GM12891 (cell line): ENCODE data around the gene SDHAF1.
"Not testable (repeated sequence)": the region's sequence is repeated elsewhere in the genome, so short reads cannot be mapped to it uniquely, and the experiment has no call there.

Source experiments
- DNase-seq: peaks from one replicate; pipeline ENCODE4 v3.0.0; 2011; ENCODE audit warnings: low spot score; ENCODE audit not compliant: insufficient read length
- FAIRE-seq: peaks from 2 replicates; lab custom pipeline; 2011; peaks lifted over from hg19 to GRCh38; lab: Jason Lieb, UNC
- PAX5 ChIP-seq: IDR thresholded peaks from 2 replicates; pipeline ENCODE4 v1.6.1; 2011; ENCODE audit warnings: low read length, moderate library complexity, mild to moderate bottlenecking; ENCODE audit not compliant: insufficient read depth, severe bottlenecking
- POLR2A ChIP-seq: IDR thresholded peaks from 2 replicates; pipeline ENCODE4 v1.6.1; 2011; ENCODE audit warnings: low read depth, low read length, control low read depth
- POLR2AphosphoS5 ChIP-seq: IDR thresholded peaks from 2 replicates; pipeline ENCODE4 v1.6.1; 2011; ENCODE audit warnings: low read depth, low read length, control low read depth
- POU2F2 ChIP-seq: IDR thresholded peaks from 2 replicates; pipeline ENCODE4 v1.6.1; 2011; ENCODE audit warnings: low read depth, mild to moderate bottlenecking, control low read depth, low read length, moderate library complexity
- SPI1 ChIP-seq: IDR thresholded peaks from 2 replicates; pipeline ENCODE4 v1.6.1; 2011; ENCODE audit warnings: low read depth, low read length, control low read depth
- TAF1 ChIP-seq: IDR thresholded peaks from 2 replicates; pipeline ENCODE4 v1.6.1; 2011; ENCODE audit warnings: low read depth, low read length, control low read depth

Gene SDHAF1

DNA sequence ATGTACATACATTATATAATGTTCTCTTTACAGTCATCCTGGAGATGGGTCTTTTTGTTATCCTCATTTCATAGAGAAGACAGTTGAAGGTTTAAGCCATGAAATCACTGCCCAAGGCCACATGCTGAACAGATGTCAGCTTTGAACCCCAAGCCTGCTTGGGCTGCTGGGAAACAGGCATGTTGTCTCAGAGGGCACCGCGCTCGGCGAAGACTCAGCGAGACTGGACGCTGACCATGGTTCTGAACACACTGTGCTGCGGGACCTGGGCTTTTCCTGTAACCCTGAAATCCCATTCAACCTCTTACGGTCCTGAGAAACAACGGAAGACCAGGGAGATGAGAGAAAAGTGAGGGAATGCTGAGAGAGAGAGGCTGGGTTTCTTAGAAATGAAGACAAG lies 31.5 kb upstream of the SDHAF1 start:
- no peak for TF ChIP-seq SPI1
- no peak for TF ChIP-seq TAF1
- TF ChIP-seq POLR2AphosphoS5: no peak
- TF ChIP-seq POLR2A: no peak
- no peak for TF ChIP-seq POU2F2
- no peak for TF ChIP-seq PAX5
- FAIRE-seq: no peak
- DNase-seq: no peak

DNA sequence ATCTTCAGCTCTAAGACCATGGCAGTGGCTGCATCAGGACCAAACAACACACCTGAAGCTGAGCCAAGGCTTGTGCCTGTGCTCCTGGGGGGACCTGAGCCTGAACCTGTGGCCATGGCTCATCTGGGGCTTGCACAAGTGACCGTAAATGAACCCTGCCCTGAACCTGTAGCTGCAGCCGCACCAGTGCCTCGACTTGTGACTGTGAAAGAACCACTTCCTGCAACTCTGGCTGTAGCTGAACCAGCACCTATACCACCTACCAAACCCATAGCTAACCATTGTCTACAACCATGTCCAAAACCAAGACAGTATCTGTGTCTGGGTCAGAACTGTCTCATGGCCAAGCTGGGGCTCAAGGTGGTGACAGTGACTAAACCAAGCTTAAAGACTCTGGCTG lies 28.2 kb upstream of the SDHAF1 start:
- FAIRE-seq (no peak), DNase-seq (no peak)
- TF ChIP-seq PAX5 (no peak), POU2F2 (no peak), POLR2AphosphoS5 (no peak), SPI1 (no peak), POLR2A (no peak), TAF1 (no peak)

DNA sequence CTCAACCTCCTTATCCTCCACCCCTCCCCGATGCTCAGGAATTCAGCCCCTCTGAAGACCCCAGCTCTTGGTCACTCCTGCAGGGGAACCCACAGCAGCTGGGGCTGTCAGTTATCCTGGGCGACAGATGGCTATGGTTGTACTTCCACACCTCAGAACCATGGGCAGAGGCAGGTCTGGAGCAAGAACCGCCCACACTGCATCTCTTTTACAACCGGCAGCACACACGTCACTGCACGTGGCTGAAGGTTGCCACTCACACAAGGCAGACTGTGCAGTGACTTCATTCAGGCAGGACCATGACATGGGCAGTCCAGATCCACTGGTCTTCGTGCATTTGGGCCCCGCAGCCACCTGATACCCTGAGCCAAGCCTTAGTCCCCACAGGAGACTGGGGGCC lies 21.5 kb upstream of the SDHAF1 start:
- DNase-seq (no peak), FAIRE-seq (no peak)
- TF ChIP-seq POLR2A: no peak

DNA sequence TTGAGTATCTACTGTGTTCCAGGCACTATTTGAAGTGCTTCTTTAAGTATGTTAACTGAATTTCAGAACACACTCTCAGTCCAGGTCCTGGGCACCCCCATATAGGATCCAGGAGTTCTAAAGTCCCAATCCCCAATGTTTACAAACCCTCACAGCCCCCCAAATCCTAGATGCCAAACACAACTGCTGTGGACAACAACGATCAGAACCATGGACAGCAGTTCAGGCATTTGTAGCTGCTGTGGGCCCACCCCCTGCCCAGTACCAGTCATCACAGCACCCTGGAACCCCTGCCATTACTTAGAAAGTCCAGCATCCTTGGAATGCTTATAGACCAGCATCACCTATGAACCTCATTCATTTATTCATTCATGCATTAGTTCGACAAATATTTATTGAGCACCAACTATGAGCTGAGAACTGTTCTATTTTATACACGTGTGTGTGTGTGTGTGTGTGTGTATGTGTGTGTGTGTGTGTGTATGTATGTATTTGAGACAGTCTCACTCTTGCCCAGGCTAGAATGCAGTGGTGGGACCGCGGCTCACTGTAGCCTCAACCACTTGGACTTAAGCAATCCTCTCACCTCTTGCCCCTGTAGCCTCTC lies 19.3 kb upstream of the SDHAF1 start:
- no peak for FAIRE-seq
- no peak for TF ChIP-seq POLR2AphosphoS5
- TF ChIP-seq POLR2A: no peak
- TF ChIP-seq SPI1: no peak
- TF ChIP-seq POU2F2: no peak
- TF ChIP-seq TAF1: no peak
- TF ChIP-seq PAX5: no peak
- no peak for DNase-seq

DNA sequence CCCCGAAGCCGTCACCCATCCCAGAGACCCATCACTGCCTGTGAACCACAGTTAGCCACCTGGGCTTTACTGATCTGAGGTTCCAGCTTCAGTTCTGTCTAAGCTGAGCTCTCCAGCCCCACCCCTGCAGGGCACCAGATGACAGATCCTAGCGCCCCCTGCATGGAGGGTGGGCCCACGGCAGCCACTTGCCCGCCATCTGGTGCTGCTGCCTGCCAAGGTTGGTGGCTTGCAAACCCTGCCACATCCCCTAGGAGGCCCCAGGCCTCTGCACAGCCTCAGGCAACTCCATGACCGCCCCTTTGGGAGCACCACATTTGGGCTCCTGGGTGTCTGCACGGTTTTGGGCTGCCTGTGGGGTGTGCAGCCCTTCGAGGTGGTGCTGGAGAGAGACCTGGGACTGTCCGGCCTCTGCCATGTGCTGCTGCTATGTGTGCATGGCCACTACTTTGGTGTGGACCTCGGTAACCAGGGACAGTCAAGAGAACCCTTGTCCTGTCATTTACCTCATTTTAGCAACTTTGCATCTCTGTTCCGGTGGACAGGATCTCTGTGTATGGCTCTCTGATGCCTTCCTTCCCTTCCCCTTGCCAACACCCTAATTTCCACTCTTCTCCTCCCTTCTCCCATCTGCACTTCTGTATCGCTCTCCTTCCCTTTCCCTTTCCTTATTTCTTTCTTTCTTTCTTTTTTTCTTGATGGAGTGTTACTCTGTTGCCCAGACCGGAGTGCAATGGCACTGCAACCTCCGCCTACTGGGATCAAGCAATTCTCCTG lies 17.4 kb upstream of the SDHAF1 start:
- TF ChIP-seq SPI1: no peak
- DNase-seq: no peak
- no peak for FAIRE-seq

DNA sequence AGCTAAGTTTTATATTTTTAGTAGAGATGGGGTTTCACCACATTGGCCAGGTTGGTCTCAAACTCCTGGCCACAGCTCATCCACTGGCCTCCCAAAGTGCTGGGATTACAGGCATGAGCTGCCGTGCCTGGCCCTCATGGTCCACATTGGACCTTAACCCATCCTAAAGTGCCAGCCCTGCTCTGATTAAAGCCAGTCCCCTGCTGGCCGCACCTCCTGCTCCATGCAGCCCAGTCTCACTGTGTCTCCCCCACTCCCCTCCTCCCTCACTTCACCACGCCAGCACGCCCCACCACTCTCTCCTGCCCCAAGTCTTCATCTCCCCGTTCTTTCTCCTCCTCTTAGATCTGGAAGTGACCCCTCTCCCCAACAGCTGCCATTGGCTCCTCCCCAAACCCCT lies 16.7 kb upstream of the SDHAF1 start:
- DNase-seq (no peak), FAIRE-seq (no peak)
- TF ChIP-seq POU2F2 (no peak), POLR2A (no peak), TAF1 (no peak), PAX5 (no peak), SPI1 (no peak), POLR2AphosphoS5 (no peak)

DNA sequence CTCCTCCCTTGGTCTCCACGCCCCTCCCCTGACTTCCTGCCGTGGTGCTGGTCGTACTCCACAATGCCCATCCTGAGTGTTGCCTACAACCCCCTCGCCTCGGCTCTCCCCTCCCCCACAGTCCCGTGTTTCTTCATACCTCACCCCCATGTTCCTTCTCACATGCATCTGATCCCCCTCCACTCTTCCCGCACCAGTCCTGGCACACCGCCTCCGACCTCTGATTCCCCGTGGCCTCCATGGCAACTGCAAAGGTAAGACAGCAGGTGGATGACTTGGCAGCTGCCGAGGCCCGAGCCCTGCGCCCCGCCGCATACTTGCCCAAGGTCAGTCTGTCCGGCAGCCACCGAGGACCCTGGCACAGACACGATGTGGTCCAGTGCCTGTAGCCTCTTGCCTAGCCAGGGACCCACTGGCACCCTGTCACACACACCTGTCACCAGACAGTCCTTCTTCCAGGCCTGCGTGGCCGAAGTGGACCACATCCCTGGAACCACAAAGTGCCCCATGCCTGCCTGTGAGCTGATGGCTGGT lies 16.1 kb upstream of the SDHAF1 start:
- FAIRE-seq (no peak), DNase-seq (no peak)
- TF ChIP-seq TAF1 (no peak), POU2F2 (no peak), POLR2A (no peak), POLR2AphosphoS5 (no peak), PAX5 (no peak)

DNA sequence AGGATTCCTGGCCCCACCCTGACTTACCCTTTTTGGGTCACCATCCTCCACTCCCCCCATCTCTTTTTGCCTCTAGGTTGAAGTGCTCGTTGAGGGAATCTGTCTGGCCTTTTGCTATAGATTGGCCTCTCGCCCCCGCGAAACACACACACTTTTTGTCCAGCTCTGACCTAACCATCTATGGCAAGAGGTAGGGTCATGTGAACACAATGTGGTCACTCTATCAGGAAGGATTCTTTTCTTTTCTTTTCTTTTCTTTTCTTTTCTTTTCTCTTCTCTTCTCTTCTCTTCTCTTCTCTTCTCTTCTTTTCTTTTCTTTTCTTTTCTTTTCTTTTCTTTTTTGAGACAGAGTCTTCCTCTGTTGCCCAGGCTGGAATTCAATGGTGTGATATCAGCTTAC lies 14.0 kb upstream of the SDHAF1 start:
- DNase-seq, FAIRE-seq: not testable (repeated sequence)

DNA sequence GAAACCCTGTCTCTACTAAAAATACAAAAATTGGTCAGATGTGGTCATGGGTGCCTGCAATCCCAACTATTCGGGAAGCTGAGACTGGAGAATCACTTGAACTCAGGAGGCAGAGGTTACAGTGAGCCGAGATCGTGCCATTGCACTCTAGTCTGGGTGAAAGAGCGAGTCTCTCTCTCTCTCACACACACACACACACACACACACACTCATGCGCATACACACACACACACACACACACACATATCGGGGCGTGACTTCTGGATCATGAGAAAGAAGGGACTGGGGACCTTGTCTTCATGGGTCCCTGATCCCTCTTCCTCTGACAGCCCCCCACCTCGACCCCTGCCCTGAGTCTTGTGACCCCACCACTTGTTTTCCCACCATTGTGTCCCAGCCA lies 11.8 kb upstream of the SDHAF1 start:
- TF ChIP-seq PAX5 (no peak), POLR2AphosphoS5 (no peak), SPI1 (no peak), POLR2A (no peak), TAF1 (no peak), POU2F2 (no peak)
- DNase-seq: no peak
- FAIRE-seq: no peak

DNA sequence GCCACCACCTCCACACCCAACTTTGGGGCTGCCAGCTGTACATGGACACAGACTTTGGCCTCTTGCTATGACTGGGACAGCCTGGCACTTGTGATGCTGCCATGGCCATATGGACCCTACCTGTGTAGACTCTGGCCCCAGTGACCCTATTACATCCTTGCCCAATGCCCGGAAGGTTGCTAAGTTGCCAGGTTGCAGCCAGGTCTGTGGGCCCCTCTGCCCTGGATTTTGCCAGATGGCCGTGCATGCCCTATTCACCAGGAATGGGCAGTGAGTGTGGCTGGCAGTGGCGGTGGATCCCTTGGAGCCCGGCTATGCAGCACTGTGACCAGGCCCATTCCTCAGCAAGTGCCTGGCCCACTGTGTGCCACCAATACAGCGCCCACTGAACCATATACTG lies 8.9 kb upstream of the SDHAF1 start:
- TF ChIP-seq POLR2A (no peak), POU2F2 (no peak), POLR2AphosphoS5 (no peak), SPI1 (no peak), PAX5 (no peak), TAF1 (no peak)
- FAIRE-seq: no peak
- no peak for DNase-seq

DNA sequence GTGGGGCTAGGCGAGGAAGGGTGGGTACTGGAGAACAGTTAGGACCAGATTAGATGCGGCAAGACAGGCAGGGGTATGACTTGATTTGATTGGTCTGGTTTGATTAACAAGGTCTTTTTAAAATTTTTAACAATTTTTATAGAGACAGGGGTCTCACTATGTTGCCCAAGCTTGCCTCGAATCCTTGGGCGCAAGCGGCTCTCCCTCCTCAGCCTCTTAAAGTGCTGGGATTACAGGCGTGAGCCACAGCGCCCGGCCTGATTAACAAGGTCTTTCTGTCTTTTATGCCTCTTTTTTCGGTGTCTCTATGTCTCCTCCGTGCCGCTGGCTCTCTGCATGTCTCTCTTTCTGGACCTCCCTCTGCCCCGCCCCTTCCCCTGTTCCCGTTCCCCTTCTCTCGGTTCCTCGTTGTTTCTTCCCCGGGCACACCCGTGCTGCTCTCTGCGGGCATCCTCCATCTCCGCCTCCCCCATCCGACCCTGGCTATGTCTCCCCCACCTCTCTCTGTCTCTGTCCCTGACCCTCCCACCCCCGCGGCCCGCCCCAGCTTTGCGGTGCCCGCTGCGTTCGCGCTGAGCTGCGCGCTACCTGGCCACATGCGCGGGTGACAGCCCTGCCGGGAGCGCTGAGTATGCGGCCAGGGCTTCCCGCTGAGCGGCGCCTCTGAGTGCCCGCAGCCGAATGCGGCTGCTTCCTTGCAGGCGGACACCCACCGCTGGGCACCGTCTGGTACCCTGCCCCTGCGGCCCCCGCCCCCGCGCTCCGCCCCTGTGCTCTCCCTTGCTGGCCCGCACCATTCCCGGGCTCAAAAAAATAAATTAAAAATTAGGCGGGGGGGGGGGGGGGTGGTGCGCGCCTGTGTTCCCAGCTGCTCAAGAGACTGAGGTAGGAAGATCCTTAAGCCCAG lies 8.1 kb upstream of the SDHAF1 start:
- no peak for TF ChIP-seq POLR2AphosphoS5
- TF ChIP-seq TAF1: no peak
- no peak for TF ChIP-seq PAX5
- no peak for TF ChIP-seq SPI1
- FAIRE-seq (peak; percentile 59), DNase-seq (no peak)
